Parathyroid adenoma (tissue), 2 donors: ENCODE measurements around the gene ALAS1.

Source experiments
- H2AFZ ChIP-seq: fragments of 300-600 bp; sonication (generic); one replicate; pipeline ENCODE4 v1.7.0; 2017; ENCODE audit warnings: antibody characterized with exemption, mild to moderate bottlenecking
- H3K27ac ChIP-seq: fragments of 300-600 bp; sonication (generic); one replicate; pipeline ENCODE4 v1.7.0; 2017
- H3K27me3 ChIP-seq: fragments of 300-600 bp; sonication (generic); one replicate; pipeline ENCODE4 v1.7.0; 2017; ENCODE audit warnings: low read length; ENCODE audit not compliant: control insufficient read depth, insufficient read depth
- H3K36me3 ChIP-seq: fragments of 300-600 bp; sonication (generic); one replicate; pipeline ENCODE4 v1.7.0; 2017; ENCODE audit warnings: low read length; ENCODE audit not compliant: control insufficient read depth, insufficient read depth
- H3K4me1 ChIP-seq: fragments of 300-600 bp; sonication (generic); one replicate; pipeline ENCODE4 v1.7.0; 2017; ENCODE audit warnings: control low read depth
- H3K4me2 ChIP-seq: fragments of 300-600 bp; sonication (generic); one replicate; pipeline ENCODE4 v1.7.0; 2017; ENCODE audit warnings: low read length
- H3K4me3 ChIP-seq: fragments of 300-600 bp; sonication (generic); one replicate; pipeline ENCODE4 v1.7.0; 2017; ENCODE audit warnings: low read depth, low read length
- H3K79me2 ChIP-seq: fragments of 300-600 bp; sonication (generic); one replicate; pipeline ENCODE4 v1.7.0; 2017; ENCODE audit warnings: control low read depth
- H3K9ac ChIP-seq: fragments of 300-600 bp; sonication (generic); one replicate; pipeline ENCODE4 v1.7.0; 2017; ENCODE audit warnings: mild to moderate bottlenecking
- H3K9me3 ChIP-seq: fragments of 300-600 bp; sonication (generic); one replicate; pipeline ENCODE4 v1.7.0; 2017; ENCODE audit warnings: low read length; ENCODE audit not compliant: control insufficient read depth
- CTCF ChIP-seq: fragments of 300-600 bp; sonication (generic); IDR thresholded peaks from one replicate; pipeline ENCODE4 v1.7.0; 2017; ENCODE audit warnings: antibody characterized with exemption, mild to moderate bottlenecking
- donor health status: primary hyperparathyroidism.

ALAS1 gene

GRCh38 chr3:52250122-52250521, 52.2 kb downstream of the ALAS1 start:
- no peaks in the 10 kb centered on the region for H3K36me3 ChIP-seq
- no peaks in the 10 kb centered on the region for H3K27me3 ChIP-seq
- H3K4me2 ChIP-seq: no peak overlapping the region
- H3K79me2 ChIP-seq: no peaks in the 10 kb centered on the region
- no peaks in the 10 kb centered on the region for H3K4me1 ChIP-seq
- no peak overlapping the region for H2AFZ ChIP-seq
- no peak for TF ChIP-seq CTCF
- H3K9ac ChIP-seq: no peak overlapping the region
- no peaks in the 10 kb centered on the region for H3K9me3 ChIP-seq
- H3K4me3 ChIP-seq: no peak overlapping the region
- H3K27ac ChIP-seq: no peak overlapping the region

- Histone ChIP-seq H3K79me2 (no peaks in the 10 kb centered on the region), H3K9ac (no peak overlapping the region), H3K4me3 (no peak overlapping the region), H3K36me3 (no peaks in the 10 kb centered on the region), H3K27ac (no peak overlapping the region), H2AFZ (no peak overlapping the region), H3K9me3 (no peaks in the 10 kb centered on the region), H3K27me3 (no peaks in the 10 kb centered on the region), H3K4me1 (no peaks in the 10 kb centered on the region), H3K4me2 (no peak overlapping the region)
- TF ChIP-seq CTCF: no peak
These were observed 55.6 kb downstream of the ALAS1 start for GRCh38 chr3:52253314-52254304.

GRCh38 chr3:52254608-52255007, 56.6 kb downstream of the ALAS1 start:
- Histone ChIP-seq H3K4me2 (no peak overlapping the region), H3K79me2 (no peaks in the 10 kb centered on the region), H3K36me3 (no peaks in the 10 kb centered on the region), H2AFZ (no peak overlapping the region), H3K4me1 (no peaks in the 10 kb centered on the region), H3K4me3 (no peak overlapping the region), H3K9me3 (no peaks in the 10 kb centered on the region), H3K9ac (no peak overlapping the region), H3K27ac (no peak overlapping the region), H3K27me3 (no peaks in the 10 kb centered on the region)
- TF ChIP-seq CTCF: no peak

- Histone ChIP-seq H3K27ac (no peak overlapping the region), H2AFZ (no peak overlapping the region), H3K9me3 (no peaks in the 10 kb centered on the region), H3K4me3 (no peak overlapping the region), H3K4me1 (no peaks in the 10 kb centered on the region), H3K9ac (no peak overlapping the region), H3K4me2 (no peak overlapping the region), H3K36me3 (no peaks in the 10 kb centered on the region), H3K79me2 (peaks cover 5% of the 10 kb centered on the region), H3K27me3 (no peaks in the 10 kb centered on the region)
- TF ChIP-seq CTCF: no peak
These were observed 58.2 kb downstream of the ALAS1 start for GRCh38 chr3:52256159-52256558.
